H1 (cell line): ENCODE measurements around the gene BAK1. TPM values are rescaled to one million over a fixed set of nuclear protein-coding genes. Genes with fewer than 3 reads are reported as not detected.

Experiments
- CTCF ChIA-PET: fragments of 300-600 bp; sonication (Branson Sonifier 250); formaldehyde crosslinking; loops from one replicate; lab custom pipeline; 2021; ENCODE audit not compliant: partially characterized antibody; lab: Charles Lee
- POLR2A ChIA-PET: fragments of 300-600 bp; sonication (Branson Sonifier 250); formaldehyde crosslinking; loops from one replicate; lab custom pipeline; 2021; ENCODE audit warnings: inconsistent platforms; ENCODE audit not compliant: partially characterized antibody; lab: Charles Lee
- DNase-seq, 2 experiments: peaks; one replicate each; pipeline versions ENCODE4 v3.0.0 to v3.0.0-alpha.2; 2010 to 2022; ENCODE audit warnings: low spot score in 2 of 2, low read depth in 1 of 2, mixed read lengths in 1 of 2
- FAIRE-seq: peaks from 2 replicates; lab custom pipeline; 2011; peaks lifted over from hg19 to GRCh38; lab: Jason Lieb, UNC
- H2AFZ ChIP-seq: 2 replicates; pipeline ENCODE4 v1.8.1; 2012; ENCODE audit warnings: low read length, inconsistent platforms
- H2AK5ac ChIP-seq: 2 replicates; pipeline ENCODE4 v1.6.1; 2013; ENCODE audit warnings: low read depth, low read length
- H2BK120ac ChIP-seq: replicated peaks from 2 replicates; pipeline ENCODE3; 2013; ENCODE audit warnings: low read depth, low read length, inconsistent platforms
- H2BK12ac ChIP-seq: 2 replicates; pipeline ENCODE4 v1.6.1; 2013; ENCODE audit warnings: low read depth, low read length
- H2BK15ac ChIP-seq: 2 replicates; pipeline ENCODE4 v1.6.1; 2013; ENCODE audit warnings: low read length
- H2BK20ac ChIP-seq: 2 replicates; pipeline ENCODE4 v1.6.1; 2013; ENCODE audit warnings: low read length
- H2BK5ac ChIP-seq: 2 replicates; pipeline ENCODE4 v1.6.1; 2013; ENCODE audit warnings: low read depth, low read length
- H3K14ac ChIP-seq: 2 replicates; pipeline ENCODE4 v1.6.1; 2013; ENCODE audit warnings: inconsistent platforms; ENCODE audit not compliant: insufficient read length
- H3K18ac ChIP-seq: 2 replicates; pipeline ENCODE4 v1.6.1; 2013; ENCODE audit warnings: low read length; ENCODE audit errors: extremely low read depth
- H3K23ac ChIP-seq: 2 replicates; pipeline ENCODE4 v1.6.1; 2013; ENCODE audit warnings: inconsistent platforms; ENCODE audit not compliant: insufficient read length
- H3K23me2 ChIP-seq: 2 replicates; pipeline ENCODE4 v1.6.1; 2013; ENCODE audit warnings: low read depth, low read length
- H3K27ac ChIP-seq: 2 replicates; pipeline ENCODE4 v1.6.1; 2011; ENCODE audit warnings: low read depth, low read length, inconsistent platforms
- H3K27me3 ChIP-seq, 4 experiments: replicated peaks in 1 of 4; 1 replicate in 1 of 4; 2 replicates in 3 of 4; pipeline versions ENCODE4 v1.6.1 to v1.8.1; 2011 to 2013; ENCODE audit warnings: low read length in 3 of 4, mild to moderate bottlenecking in 3 of 4, inconsistent platforms in 2 of 4, mixed read lengths in 2 of 4, moderate library complexity in 1 of 4; ENCODE audit not compliant: control insufficient read depth in 3 of 4, insufficient read depth in 3 of 4; ENCODE audit errors: extremely low read depth in 1 of 4
- H3K36me3 ChIP-seq, 4 experiments: 2 replicates each; pipeline versions ENCODE4 v1.6.1 to v1.8.1; 2011 to 2013; ENCODE audit warnings: mild to moderate bottlenecking in 4 of 4, low read length in 3 of 4, moderate library complexity in 2 of 4, control low read depth in 1 of 4, inconsistent platforms in 1 of 4; ENCODE audit not compliant: insufficient read depth in 4 of 4, control insufficient read depth in 2 of 4
- H3K4ac ChIP-seq: replicated peaks from 2 replicates; pipeline ENCODE3; 2013; ENCODE audit warnings: low read length, low read depth, mixed read lengths, inconsistent platforms; ENCODE audit not compliant: insufficient read length
- H3K4me1 ChIP-seq, 4 experiments: replicated peaks in 1 of 4; 1 replicate in 1 of 4; 2 replicates in 3 of 4; pipeline versions ENCODE4 v1.6.1 to v1.8.1; 2011 to 2013; ENCODE audit warnings: low read length in 3 of 4, inconsistent platforms in 2 of 4, mixed read lengths in 1 of 4; ENCODE audit not compliant: insufficient read depth in 4 of 4, control insufficient read depth in 3 of 4
- H3K4me2 ChIP-seq, 2 experiments: 2 replicates each; pipeline versions ENCODE4 v1.6.1 to v1.8.1; 2011 to 2013; ENCODE audit warnings: low read depth in 2 of 2, low read length in 2 of 2, control low read depth in 1 of 2, inconsistent platforms in 1 of 2, mild to moderate bottlenecking in 1 of 2; ENCODE audit not compliant: insufficient read depth in 1 of 2
- H3K4me3 ChIP-seq, 4 experiments: fragments of 200-600, 300-600 bp in 1 of 4; sonication (generic), shearing (Covaris generic), sonication (Bioruptor Twin) in 1 of 4; 2 replicates each; pipeline versions ENCODE4 v1.5.1 to v1.8.1; 2011 to 2016; ENCODE audit warnings: low read length in 4 of 4, low read depth in 3 of 4, control low read depth in 2 of 4, inconsistent platforms in 2 of 4, mild to moderate bottlenecking in 2 of 4, mixed read lengths in 1 of 4, moderate library complexity in 1 of 4; ENCODE audit not compliant: insufficient read depth in 2 of 4; ENCODE audit errors: extremely low read depth in 1 of 4
- H3K56ac ChIP-seq: replicated peaks from 2 replicates; pipeline ENCODE3; 2013; ENCODE audit warnings: low read depth, mild to moderate bottlenecking, mixed read lengths, low read length, inconsistent platforms; ENCODE audit not compliant: insufficient read length
- H3K79me1 ChIP-seq: 2 replicates; pipeline ENCODE4 v1.6.1; 2013; ENCODE audit warnings: low read depth, low read length, control low read depth
- H3K79me2 ChIP-seq, 2 experiments: 2 replicates each; pipeline versions ENCODE4 v1.6.1 to v1.8.1; 2012 to 2013; ENCODE audit warnings: low read length in 2 of 2, mild to moderate bottlenecking in 2 of 2, inconsistent platforms in 1 of 2; ENCODE audit not compliant: insufficient read depth in 2 of 2, control insufficient read depth in 1 of 2
- H3K9ac ChIP-seq, 4 experiments: replicated peaks in 1 of 4; 1 replicate in 1 of 4; 2 replicates in 3 of 4; pipeline versions ENCODE4 v1.6.1 to v1.8.1; 2011 to 2013; ENCODE audit warnings: low read depth in 3 of 4, low read length in 3 of 4, control low read depth in 2 of 4, mild to moderate bottlenecking in 2 of 4, moderate library complexity in 2 of 4, inconsistent platforms in 1 of 4; ENCODE audit errors: extremely low read depth in 1 of 4
- H3K9me3 ChIP-seq, 2 experiments: 2 replicates each; pipeline versions ENCODE4 v1.6.1 to v1.8.1; 2012 to 2013; ENCODE audit warnings: mild to moderate bottlenecking in 2 of 2, moderate library complexity in 2 of 2, control low read depth in 1 of 2, inconsistent platforms in 1 of 2, low read depth in 1 of 2, low read length in 1 of 2, mixed read lengths in 1 of 2; ENCODE audit not compliant: insufficient read depth in 2 of 2
- H4K20me1 ChIP-seq, 2 experiments: replicated peaks in 1 of 2; 2 replicates each; pipeline versions ENCODE3 to v1.8.1; 2011 to 2013; ENCODE audit warnings: inconsistent platforms in 2 of 2, low read length in 2 of 2, mild to moderate bottlenecking in 1 of 2; ENCODE audit not compliant: insufficient read depth in 2 of 2, control insufficient read depth in 1 of 2
- H4K5ac ChIP-seq: 2 replicates; pipeline ENCODE4 v1.6.1; 2013; ENCODE audit warnings: low read length, low read depth, mixed read lengths, inconsistent platforms; ENCODE audit not compliant: insufficient read length
- H4K8ac ChIP-seq: 2 replicates; pipeline ENCODE4 v1.8.0; 2013; ENCODE audit warnings: mild to moderate bottlenecking, moderate library complexity, low read length, inconsistent platforms; ENCODE audit not compliant: insufficient read depth; ENCODE audit errors: extremely low read depth
- H4K91ac ChIP-seq: replicated peaks from 2 replicates; pipeline ENCODE3; 2013; ENCODE audit warnings: low read length, mixed read lengths, inconsistent platforms; ENCODE audit not compliant: insufficient read length
- ATF2 ChIP-seq: IDR thresholded peaks from 2 replicates; pipeline ENCODE4 v1.6.1; 2012; ENCODE audit warnings: low read length, inconsistent platforms
- BACH1 ChIP-seq: IDR thresholded peaks from 2 replicates; pipeline ENCODE4 v1.6.1; 2012; ENCODE audit warnings: low read length, improper control_type of control experiment
- BRCA1 ChIP-seq: IDR thresholded peaks from 2 replicates; pipeline ENCODE4 v1.6.1; 2012; ENCODE audit warnings: low read depth, low read length, improper control_type of control experiment
- CREB1 ChIP-seq: IDR thresholded peaks from 2 replicates; pipeline ENCODE4 v1.6.1; 2012; ENCODE audit warnings: inconsistent platforms
- EGR1 ChIP-seq: IDR thresholded peaks from 2 replicates; pipeline ENCODE4 v1.6.1; 2011; ENCODE audit warnings: low read depth, low read length, borderline replicate concordance
- POLR2AphosphoS5 ChIP-seq: IDR thresholded peaks from 2 replicates; pipeline ENCODE4 v1.6.1; 2011; ENCODE audit warnings: low read depth, low read length
- SP1 ChIP-seq: IDR thresholded peaks from 2 replicates; pipeline ENCODE4 v1.6.1; 2011; ENCODE audit warnings: low read depth, low read length
- SUZ12 ChIP-seq: fragments of 200-600 bp; sonication (generic); IDR thresholded peaks from 2 replicates; pipeline ENCODE4 v1.6.1; 2012; ENCODE audit warnings: mild to moderate bottlenecking, inconsistent platforms, low read length, moderate library complexity, mixed read lengths
- TAF7 ChIP-seq: optimal IDR thresholded peaks from 2 replicates; pipeline ENCODE3; 2011; ENCODE audit warnings: low read depth, mild to moderate bottlenecking, inconsistent platforms, low read length, moderate library complexity, borderline replicate concordance
- TBP ChIP-seq: IDR thresholded peaks from 2 replicates; pipeline ENCODE4 v1.6.1; 2011; ENCODE audit warnings: low read depth, low read length, improper control_type of control experiment
- TEAD4 ChIP-seq: IDR thresholded peaks from 2 replicates; pipeline ENCODE4 v1.6.1; 2012; ENCODE audit warnings: low read depth, low read length, inconsistent platforms, mixed read lengths
- WGBS, 2 experiments: shearing (Covaris generic) in 1 of 2; methylation state at CpG; one replicate each; pipeline versions ENCODE4 v1.1.6 to v1.1.7; 2013 to 2015; ENCODE audit warnings: low lambda C conversion rate in 2 of 2, mixed read lengths in 2 of 2, inconsistent platforms in 1 of 2, low coverage in 1 of 2, missing lambda C conversion rate in 1 of 2; ENCODE audit not compliant: insufficient replicate concordance in 2 of 2, insufficient coverage in 1 of 2, insufficient read length in 1 of 2; ENCODE audit errors: extremely low coverage in 1 of 2, missing lambda C conversion rate in 1 of 2; 5-methylcytosine and 5-hydroxymethylcytosine counted together
- polyA plus RNA-seq, 7 experiments: library from polyadenylated mRNA; depleted of rRNA in 3 of 7; stranded (reverse) in 5 of 7; unstranded in 2 of 7; fragments of >200 nt in 5 of 7; fragments of 200-250 nt in 2 of 7; gene quantifications; 1 replicate in 5 of 7; 2 replicates in 1 of 7; 4 replicates in 1 of 7; pipeline versions ENCODE4 v1.2.1 to v1.2.3, GENCODE V29; 2011 to 2013; ENCODE audit warnings: missing spikeins in 2 of 7, mixed read lengths in 2 of 7
- total RNA-seq: library from RNA; stranded (reverse); fragmentation: NEBNext Ultra II Directional; extraction: Animal tissue kit (Norgen Biotek cat#: 25700); gene quantifications from 2 replicates; pipeline ENCODE4 v1.2.1, GENCODE V29; 2021
- TF ChIP-seq, protein P1 (sequence below): IDR thresholded peaks from 2 replicates; pipeline ENCODE4 v1.6.1; 2011; ENCODE audit warnings: low read length, improper control_type of control experiment

The BAK1 gene
- total and polyA plus RNA-seq, 2 of the 8 experiments (the other 6 are each of a cell fraction or from before 2014, with no cell fraction given), result 43.3 to 43.4 TPM

DNA sequence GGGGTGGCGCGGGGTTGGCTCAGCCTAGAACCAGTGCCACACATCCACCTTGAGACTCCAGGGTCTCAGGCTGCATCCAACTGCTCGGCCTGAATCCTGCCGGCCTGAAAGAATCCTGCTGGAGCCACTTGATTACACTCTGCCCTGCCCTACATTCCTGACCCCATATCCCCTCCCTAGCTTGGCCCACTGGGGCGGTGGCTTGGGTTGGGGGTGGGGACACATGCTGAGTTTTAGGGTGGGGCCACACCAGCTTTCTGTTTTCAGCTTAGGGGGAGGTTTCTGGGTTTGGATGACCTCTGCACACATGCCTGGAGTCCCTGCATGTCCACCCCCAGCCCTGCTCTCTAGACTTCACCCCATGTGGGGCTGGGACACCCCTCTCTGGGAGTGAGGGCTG, 47.8 kb upstream of the BAK1 start:
- H3K9ac ChIP-seq, result peak overlapping the region in 1 of 4 experiments; percentile 31; a peak in 1 of 7 replicates
- H2AFZ ChIP-seq, result no peak overlapping the region
- H3K23me2 ChIP-seq, result peaks cover 2% of the 10 kb centered on the region; the same call in 1 of the 2 replicates
- H3K4me2 ChIP-seq, result peak overlapping the region in 1 of 2 experiments; percentile 15; a peak in 1 of 4 replicates
- peaks cover 0 to 24% (median 13%) of the 10 kb centered on the region in 4 experiments; a peak in 6 of 7 replicates for H3K4me1 ChIP-seq
- H3K23ac ChIP-seq, result no peak overlapping the region
- H3K79me1 ChIP-seq, result peaks cover 18% of the 10 kb centered on the region
- H2BK12ac ChIP-seq, result no peak overlapping the region
- H3K18ac ChIP-seq, result no peak overlapping the region
- no peak overlapping the region for H3K14ac ChIP-seq
- H3K56ac ChIP-seq, result no peak overlapping the region
- no peak overlapping the region for H4K91ac ChIP-seq
- peaks cover 2 to 36% of the 10 kb centered on the region in 2 experiments; a peak in 3 of 4 replicates for H3K79me2 ChIP-seq
- H2BK120ac ChIP-seq, result no peak overlapping the region
- no peaks in the 10 kb centered on the region for H3K27me3 ChIP-seq
- H4K8ac ChIP-seq, result no peak overlapping the region
- no peak overlapping the region for H2AK5ac ChIP-seq
- no peak overlapping the region for H3K4ac ChIP-seq
- H3K4me3 ChIP-seq, result no peak overlapping the region
- H3K27ac ChIP-seq, result 0 out of 2 replicates have a peak overlapping the region, but pooled peaks have one; percentile 35
- no peak overlapping the region for H2BK5ac ChIP-seq
- DNase-seq (no peak), FAIRE-seq (no peak)
- H4K20me1 ChIP-seq, result peaks cover 0 to 14% of the 10 kb centered on the region in 2 experiments
- WGBS, 2 experiments, result 80% methylated on average over 5 of the region's 5 CpGs; no CpG with 5 or more reads in 1 of the 2 experiments
- H4K5ac ChIP-seq, result no peak overlapping the region
- H2BK15ac ChIP-seq, result no peak overlapping the region
- ChIA-PET POLR2A (interaction anchor here (0.7 to 1.4 kb wide), 2 partner anchors 10 to 37 kb away, joined by 3 to 4 read pairs; no protein-coding TSS in a partner anchor), CTCF (interaction anchor here (0.6 to 3.7 kb wide), 7 partner anchors 9 to 131 kb away, joined by 3 to 17 read pairs (median 5); no protein-coding TSS in a partner anchor)
- H3K9me3 ChIP-seq, result no peaks in the 10 kb centered on the region
- peaks cover 0 to 2% (median 0%) of the 10 kb centered on the region in 4 experiments; a peak in 2 of 8 replicates for H3K36me3 ChIP-seq
- no peak overlapping the region for H2BK20ac ChIP-seq
- TF ChIP-seq POLR2AphosphoS5, result no peak
- no peak for TF ChIP-seq ATF2
- no peak for TF ChIP-seq CREB1
- no peak for TF ChIP-seq BRCA1
- no peak for TF ChIP-seq SP1
- TF ChIP-seq TBP, result no peak
- TF ChIP-seq SUZ12, result no peak
- no peak for TF ChIP-seq EGR1
- TF ChIP-seq BACH1, result no peak
- TF ChIP-seq, protein P1, sequence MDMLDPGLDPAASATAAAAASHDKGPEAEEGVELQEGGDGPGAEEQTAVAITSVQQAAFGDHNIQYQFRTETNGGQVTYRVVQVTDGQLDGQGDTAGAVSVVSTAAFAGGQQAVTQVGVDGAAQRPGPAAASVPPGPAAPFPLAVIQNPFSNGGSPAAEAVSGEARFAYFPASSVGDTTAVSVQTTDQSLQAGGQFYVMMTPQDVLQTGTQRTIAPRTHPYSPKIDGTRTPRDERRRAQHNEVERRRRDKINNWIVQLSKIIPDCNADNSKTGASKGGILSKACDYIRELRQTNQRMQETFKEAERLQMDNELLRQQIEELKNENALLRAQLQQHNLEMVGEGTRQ, result no peak
- TF ChIP-seq TAF7, result no peak
- TF ChIP-seq TEAD4, result no peak
